ELR (cell line): ENCODE data around the gene FBXL20.
A peak's percentile ranks its signal among the peaks of the same experiment; 100 is the strongest.

Experiments
- DNase-seq: peaks from one replicate; pipeline ENCODE4 v3.0.0-alpha.2; 2015; ENCODE audit warnings: low read depth

FBXL20 gene

DNA sequence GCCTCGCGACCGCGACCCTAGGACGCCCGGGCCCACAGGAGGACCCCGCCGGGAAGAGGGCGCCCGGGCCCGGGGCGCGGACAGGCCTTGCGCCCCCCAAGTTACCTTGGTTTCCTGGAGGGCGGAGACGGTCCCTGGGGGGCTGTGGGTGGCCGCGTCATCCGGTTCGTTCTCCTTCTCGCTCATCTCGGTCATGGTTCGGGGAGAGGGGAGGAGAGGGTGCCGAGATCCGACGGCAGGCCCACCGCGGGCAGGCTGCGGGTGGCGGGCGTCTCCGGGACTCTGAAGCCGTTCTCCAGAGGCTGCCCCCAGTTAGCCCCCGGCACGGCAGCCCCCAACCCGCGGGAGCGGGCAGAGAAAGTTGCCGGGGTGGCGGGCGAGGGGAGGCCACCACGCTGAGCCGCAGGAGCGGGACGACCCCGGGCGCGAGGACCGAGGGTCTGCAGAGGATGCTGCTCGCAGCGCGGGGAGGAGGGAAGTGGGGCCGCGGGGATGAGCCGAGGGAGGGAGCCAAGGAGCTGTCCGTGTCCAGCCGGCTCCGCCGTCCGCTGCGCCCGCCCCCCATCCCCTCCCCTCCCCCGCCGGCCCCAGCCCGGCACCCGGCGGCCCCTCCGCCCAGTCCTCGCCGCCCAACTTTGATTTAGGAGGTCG, 176.0 kb downstream of the FBXL20 start, which contains the start of gene STAC2:
Gene STAC2, minus strand, starts transcription at position 638 of the 651 bp plus-strand sequence. Its CDS starts 443 bp downstream, at position 195.
- DNase-seq = no peak

DNA sequence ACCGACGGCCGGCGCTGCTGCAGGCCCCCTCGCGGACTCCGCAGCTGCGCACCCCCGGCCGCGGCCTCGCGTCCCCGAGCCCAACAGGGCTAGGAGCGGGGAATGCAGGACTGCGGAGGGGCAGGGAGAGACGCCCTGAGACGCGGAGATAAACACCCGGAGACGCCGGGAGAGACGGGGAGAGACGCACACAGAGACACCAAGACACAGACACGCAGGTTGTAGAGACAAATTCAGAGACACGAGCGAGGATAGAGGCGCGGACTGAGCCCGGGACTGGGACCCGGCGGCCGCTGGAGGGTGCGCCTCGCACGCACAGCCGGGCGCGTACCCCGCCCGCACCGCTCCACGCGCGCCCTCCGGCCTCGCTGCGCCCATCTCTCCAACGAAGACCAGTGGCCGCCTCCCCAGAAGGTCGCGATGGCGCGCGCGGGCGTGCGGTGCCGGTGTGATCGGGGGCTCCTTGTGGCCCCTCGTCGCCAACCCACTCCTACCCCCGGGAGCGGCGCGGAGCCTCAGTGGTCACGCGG, 176.6 kb downstream of the FBXL20 start:
- no peak for DNase-seq

- DNase-seq = no peak
Measured at GRCh38 chr17:39223907-39224777, 177.3 kb downstream of the FBXL20 start.

DNA sequence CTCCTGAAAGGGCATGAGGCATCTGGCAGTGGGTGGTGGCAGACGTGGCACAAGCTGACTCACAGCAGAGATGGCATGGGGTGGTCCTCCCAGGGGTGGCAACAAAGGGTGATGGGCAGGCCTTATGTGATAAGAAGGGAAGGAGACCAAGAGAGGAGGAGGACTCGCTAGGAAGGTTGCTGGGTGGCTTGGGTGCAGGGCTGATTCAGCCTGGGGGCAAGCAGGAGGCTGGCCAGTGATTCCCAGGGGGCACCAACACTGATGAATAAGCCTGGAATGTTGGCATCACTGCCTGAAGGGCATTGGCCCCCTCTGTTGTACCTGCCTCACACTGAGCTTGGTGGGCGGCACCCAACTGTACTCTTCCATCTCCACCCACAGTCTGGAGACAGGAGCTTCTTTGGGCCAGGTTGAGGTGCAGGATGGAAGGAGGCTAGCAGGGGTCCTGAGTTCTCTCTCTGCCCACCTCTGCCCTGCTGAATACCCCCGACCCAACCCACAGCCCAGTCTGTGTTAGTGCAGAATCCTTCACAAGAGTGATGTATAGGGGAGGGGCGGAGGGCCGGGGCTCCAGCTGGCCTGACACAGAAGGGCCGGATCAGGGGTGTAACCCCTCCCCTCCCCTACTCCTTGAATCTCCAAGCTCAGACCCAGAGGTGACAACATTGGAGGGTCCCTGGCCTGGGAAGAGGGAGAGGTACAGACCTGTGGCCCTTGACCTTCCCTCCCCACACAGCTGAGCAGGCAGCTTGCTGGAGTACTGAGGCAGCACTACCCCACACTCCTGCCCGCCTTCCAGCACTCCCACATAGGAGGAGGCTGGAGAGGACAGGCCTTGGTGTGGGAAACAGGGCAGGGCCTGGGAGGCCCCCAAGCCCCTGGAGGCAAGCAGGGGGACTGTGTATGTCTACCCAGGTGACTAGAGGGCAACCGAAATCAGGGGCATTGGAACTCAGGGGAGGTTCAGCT, 178.3 kb downstream of the FBXL20 start:
- DNase-seq = no peak

GRCh38 chr17:39222151-39222550, 179.3 kb downstream of the FBXL20 start:
- DNase-seq = no peak

- DNase-seq = no peak
Measured at GRCh38 chr17:39221572-39221971, 179.9 kb downstream of the FBXL20 start.

- no peak for DNase-seq
Measured at GRCh38 chr17:39219647-39220154, 181.7 kb downstream of the FBXL20 start.

DNA sequence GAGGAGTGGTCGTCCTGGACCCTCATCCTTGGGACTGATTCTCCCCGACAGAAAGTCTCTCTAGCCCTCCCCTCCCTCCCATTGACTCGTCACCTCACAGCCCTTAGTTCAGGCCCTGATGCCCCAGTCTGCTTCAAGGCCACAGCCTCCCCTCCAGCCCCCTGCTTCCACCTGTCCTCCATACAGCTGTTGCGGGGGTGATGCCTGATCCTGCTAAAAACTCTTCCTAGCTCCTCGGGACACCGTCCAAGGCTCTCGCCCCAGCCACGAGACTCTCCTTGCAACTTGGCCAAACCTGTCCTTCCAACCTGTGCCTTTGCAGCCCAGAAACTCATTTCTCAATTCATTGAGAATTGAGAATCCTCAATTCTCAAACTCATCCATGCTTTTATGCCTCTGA, 182.5 kb downstream of the FBXL20 start:
- no peak for DNase-seq

DNA sequence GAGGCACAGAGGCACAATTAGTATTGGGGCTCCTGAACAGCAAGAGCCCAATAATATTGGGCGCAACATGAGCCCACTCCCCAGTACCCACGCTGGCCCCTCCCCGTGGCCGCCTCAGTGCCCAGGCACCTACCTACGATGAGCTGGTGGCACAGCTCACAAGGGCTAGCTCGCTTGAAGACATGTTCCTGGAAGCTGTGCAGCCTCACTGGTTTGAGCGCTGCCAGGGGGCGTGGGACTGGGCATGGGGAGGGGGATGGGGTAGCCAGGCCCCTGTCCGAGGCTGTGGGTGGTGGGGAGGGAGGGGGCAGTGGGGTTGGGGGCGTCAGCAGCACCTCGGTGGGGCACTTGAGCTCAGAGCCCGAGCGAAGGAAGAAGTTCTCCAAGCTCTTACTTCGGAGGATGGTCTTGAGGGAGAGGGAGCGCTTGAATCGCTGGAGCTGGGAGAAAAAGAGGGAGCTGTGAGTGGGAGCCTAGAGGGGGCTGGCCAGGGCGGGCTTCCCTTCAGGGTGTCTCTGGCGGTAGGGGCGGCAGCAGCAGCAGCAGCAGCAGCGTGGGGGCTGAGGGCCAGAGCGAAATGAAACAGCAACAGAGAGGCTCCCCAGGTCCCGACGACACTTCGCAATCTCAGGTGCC, 183.6 kb downstream of the FBXL20 start:
- no peak for DNase-seq

DNA sequence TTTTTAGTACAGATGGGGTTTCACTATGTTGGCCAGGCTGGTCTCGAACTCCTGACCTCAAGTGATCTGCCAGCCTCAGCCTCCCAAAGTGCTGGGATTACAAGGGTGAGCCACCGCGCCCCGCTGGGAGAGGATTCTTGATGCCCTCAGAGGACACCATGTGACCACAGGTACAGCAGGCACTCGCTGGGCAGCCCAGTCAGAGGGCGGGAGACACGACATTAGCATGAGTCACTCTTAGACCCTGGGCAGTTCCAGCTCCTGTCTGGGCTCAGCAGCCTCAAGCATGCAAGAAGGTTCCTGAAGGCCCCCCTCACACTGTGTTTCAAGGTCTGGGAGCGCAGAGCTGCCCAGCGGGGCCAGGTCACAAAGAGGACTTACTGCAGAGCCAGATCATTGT, 187.6 kb downstream of the FBXL20 start:
- peak; percentile 66 for DNase-seq

DNA sequence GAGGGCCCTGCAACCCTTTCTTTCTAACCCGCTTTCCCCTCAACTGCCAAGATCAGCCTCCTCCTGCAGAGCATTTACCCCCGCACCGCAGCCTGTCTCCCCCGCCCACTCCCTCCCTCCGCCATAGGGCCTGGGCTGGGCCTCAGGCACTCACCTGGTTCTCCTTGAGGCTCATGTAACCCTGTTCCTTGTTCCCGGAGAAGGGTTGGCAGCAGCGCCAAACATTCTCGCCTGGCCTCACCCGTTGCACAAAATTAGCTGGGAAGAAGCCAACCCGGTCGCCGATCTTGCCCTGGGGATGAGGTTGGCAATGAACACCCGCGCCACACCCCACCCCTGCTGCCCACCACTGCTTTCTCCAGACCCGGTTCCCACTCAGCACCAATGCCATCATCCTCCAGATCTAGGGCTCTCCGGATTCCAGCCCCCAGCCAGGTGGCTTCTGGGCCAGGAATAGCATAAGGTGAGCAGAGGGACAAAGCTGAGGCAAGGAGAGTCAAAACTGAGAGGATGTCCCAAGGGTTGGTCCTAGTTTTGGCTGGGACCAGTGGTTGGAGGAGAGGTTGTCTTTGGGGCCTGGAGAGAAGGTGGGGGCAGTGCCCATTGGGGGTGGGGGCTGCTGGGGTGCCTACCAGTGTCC, 188.5 kb downstream of the FBXL20 start:
- DNase-seq = no peak

- DNase-seq = no peak
Measured at GRCh38 chr17:39212195-39212810, 189.1 kb downstream of the FBXL20 start.

- DNase-seq = no peak
Measured at GRCh38 chr17:39210093-39210434, 191.4 kb downstream of the FBXL20 start.

DNA sequence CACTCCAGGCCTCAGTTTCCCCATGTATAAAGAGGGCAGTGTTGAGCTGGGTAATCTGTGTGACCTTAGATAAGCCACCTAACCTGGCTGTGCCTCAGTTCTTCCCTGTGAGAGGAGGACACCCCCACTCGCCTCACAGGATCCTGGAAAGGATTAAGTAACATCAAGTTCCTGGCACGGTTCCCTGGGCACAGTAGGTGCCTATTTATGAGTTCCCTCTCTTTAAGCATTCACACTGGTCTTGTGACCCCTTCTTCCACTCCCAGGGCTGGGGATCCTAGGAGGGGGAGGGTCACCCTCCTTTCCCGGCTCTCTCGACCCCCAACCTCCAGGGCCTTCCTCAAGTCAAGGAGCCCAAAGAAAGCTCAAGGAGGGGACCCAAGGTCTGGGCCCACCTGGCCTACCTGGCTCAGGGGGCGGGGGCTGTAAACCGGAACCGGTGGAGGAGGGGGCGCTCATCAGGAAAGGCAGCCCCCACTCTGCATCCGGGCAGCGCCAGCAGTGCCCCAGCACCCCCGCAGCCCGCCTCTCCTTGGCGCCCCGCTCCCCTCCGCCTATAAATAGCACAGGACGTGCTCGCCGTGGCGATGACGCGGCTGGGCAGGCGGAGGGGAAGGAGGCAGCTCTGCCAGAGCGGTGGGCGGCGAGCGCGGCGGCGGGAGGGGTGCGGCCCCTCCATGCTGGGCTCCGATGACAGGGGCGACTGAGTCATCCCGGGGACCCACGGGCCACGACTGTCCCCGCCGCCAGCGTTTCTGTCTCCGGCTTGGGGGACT, 191.9 kb downstream of the FBXL20 start:
- peak; percentile 64 for DNase-seq

GRCh38 chr17:39208893-39209292, 192.5 kb downstream of the FBXL20 start:
- no peak for DNase-seq

- no peak for DNase-seq
Measured at GRCh38 chr17:39208136-39208535, 193.3 kb downstream of the FBXL20 start.

DNA sequence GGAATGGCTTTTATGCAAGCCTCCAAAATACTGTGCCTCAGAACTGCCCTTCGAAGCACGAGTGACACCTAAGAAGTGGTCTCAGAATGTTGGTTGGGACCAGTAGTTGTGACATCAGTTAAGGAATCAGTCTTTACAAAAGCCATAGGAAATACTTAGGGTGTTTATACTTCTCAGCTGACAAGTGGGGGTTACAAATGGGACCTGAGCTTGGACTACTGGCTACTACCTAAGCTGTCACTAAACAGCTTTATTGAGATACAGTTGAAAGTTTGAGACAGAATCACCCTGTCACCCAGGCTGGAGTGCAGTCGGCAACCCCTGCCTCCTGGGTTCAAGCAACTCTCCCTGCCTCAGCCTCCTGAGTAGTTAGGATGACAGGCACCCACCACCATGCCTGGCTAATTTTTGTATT, 196.3 kb downstream of the FBXL20 start:
- DNase-seq = peak; percentile 19

GRCh38 chr17:39204245-39204644, 197.2 kb downstream of the FBXL20 start:
- DNase-seq = no peak
